ENCODE measurements around the gene TEX261.

Gene TEX261

GRCh38 chr2:70959851-70960832 is 34.5 kb downstream of the TEX261 start:
- no peak overlapping the region for H3K4me3 ChIP-seq (ENCODE audit: low read depth, low read length)

- no peak overlapping the region for H3K4me3 ChIP-seq (ENCODE audit: low read depth, low read length)
Observed at GRCh38 chr2:70959271-70959761, 35.4 kb downstream of the TEX261 start.

GRCh38 chr2:70958759-70959158 is 35.9 kb downstream of the TEX261 start:
- H3K4me3 ChIP-seq (ENCODE audit: low read depth, low read length) = no peak overlapping the region

- no peak overlapping the region for H3K4me3 ChIP-seq (ENCODE audit: low read depth, low read length)
Observed at GRCh38 chr2:70957798-70958197, 36.9 kb downstream of the TEX261 start.

- no peak overlapping the region for H3K4me3 ChIP-seq (ENCODE audit: low read depth, low read length)
Observed at GRCh38 chr2:70956141-70956540, 38.5 kb downstream of the TEX261 start.

- H3K4me3 ChIP-seq (ENCODE audit: low read depth, low read length) = no peak overlapping the region
Observed at GRCh38 chr2:70954886-70955285, 39.8 kb downstream of the TEX261 start.

GRCh38 chr2:70949086-70949485 is 45.6 kb downstream of the TEX261 start:
- H3K4me3 ChIP-seq (ENCODE audit: low read depth, low read length) = no peak overlapping the region

- no peak overlapping the region for H3K4me3 ChIP-seq (ENCODE audit: low read depth, low read length)
Observed at GRCh38 chr2:70948337-70949003, 46.2 kb downstream of the TEX261 start.

- no peak overlapping the region for H3K4me3 ChIP-seq (ENCODE audit: low read depth, low read length)
Observed at GRCh38 chr2:70947556-70948184, 47.0 kb downstream of the TEX261 start.

- no peak overlapping the region for H3K4me3 ChIP-seq (ENCODE audit: low read depth, low read length)
Observed at GRCh38 chr2:70946832-70947442, 47.7 kb downstream of the TEX261 start.

GRCh38 chr2:70944111-70944690 is 50.5 kb downstream of the TEX261 start:
- H3K4me3 ChIP-seq (ENCODE audit: low read depth, low read length) = no peak overlapping the region

- H3K4me3 ChIP-seq (ENCODE audit: low read depth, low read length) = no peak overlapping the region
Observed at GRCh38 chr2:70943205-70943871, 51.3 kb downstream of the TEX261 start.

GRCh38 chr2:70942396-70943204 is 52.1 kb downstream of the TEX261 start:
- no peak overlapping the region for H3K4me3 ChIP-seq (ENCODE audit: low read depth, low read length)

GRCh38 chr2:70941701-70942100 is 53.0 kb downstream of the TEX261 start:
- no peak overlapping the region for H3K4me3 ChIP-seq (ENCODE audit: low read depth, low read length)

GRCh38 chr2:70941186-70941585 is 53.5 kb downstream of the TEX261 start:
- H3K4me3 ChIP-seq (ENCODE audit: low read depth, low read length) = no peak overlapping the region

GRCh38 chr2:70939839-70940580 is 54.7 kb downstream of the TEX261 start:
- no peak overlapping the region for H3K4me3 ChIP-seq (ENCODE audit: low read depth, low read length)

- H3K4me3 ChIP-seq (ENCODE audit: low read depth, low read length) = peak overlapping the region; percentile 13
Observed at GRCh38 chr2:70939001-70939838, 55.5 kb downstream of the TEX261 start.

GRCh38 chr2:70938586-70938950 is 56.1 kb downstream of the TEX261 start:
- no peak overlapping the region for H3K4me3 ChIP-seq (ENCODE audit: low read depth, low read length)

Measured in iPS-11a (cell line).